Skeletal muscle tissue (tissue), 4 donors: ENCODE results near the gene GRIN3B. TPM values are rescaled to one million over a fixed set of nuclear protein-coding genes. Genes with fewer than 3 reads are reported as not detected.

Experiments used
- H3K27ac ChIP-seq: one replicate; pipeline ENCODE4 v1.7.0; 2013; ENCODE audit warnings: mild to moderate bottlenecking, low read depth, low read length, inconsistent platforms
- H3K27me3 ChIP-seq, 3 donors: one replicate each; pipeline ENCODE4 v1.7.0; 2013; ENCODE audit warnings: low read length in 3 of 3; ENCODE audit not compliant: control insufficient read depth in 3 of 3, insufficient read depth in 3 of 3
- H3K36me3 ChIP-seq, 3 donors: one replicate each; pipeline ENCODE4 v1.7.0; 2013; ENCODE audit warnings: low read length in 3 of 3; ENCODE audit not compliant: control insufficient read depth in 3 of 3, insufficient read depth in 3 of 3
- H3K4me1 ChIP-seq, 3 donors: one replicate each; pipeline ENCODE4 v1.7.0; 2013; ENCODE audit warnings: low read length in 3 of 3, mild to moderate bottlenecking in 3 of 3; ENCODE audit not compliant: control insufficient read depth in 3 of 3, insufficient read depth in 3 of 3
- H3K4me3 ChIP-seq, 3 donors: one replicate each; pipeline ENCODE4 v1.7.0; 2013; ENCODE audit warnings: low read length in 3 of 3
- H3K9ac ChIP-seq, 3 donors: one replicate each; pipeline ENCODE4 v1.7.0; 2013; ENCODE audit warnings: low read length in 3 of 3, mild to moderate bottlenecking in 3 of 3, moderate library complexity in 2 of 3, low read depth in 1 of 3
- H3K9me3 ChIP-seq, 3 donors: one replicate each; pipeline ENCODE4 v1.7.0; 2013; ENCODE audit warnings: low read length in 3 of 3; ENCODE audit not compliant: control insufficient read depth in 3 of 3
- total RNA-seq: library from RNA; depleted of rRNA; stranded (reverse); fragments of >200 nt; gene quantifications from one replicate; pipeline ENCODE4 v1.2.3, GENCODE V29; 2014
- donor health status: Osteomylitis.

Gene GRIN3B
- total RNA-seq, 1 donor from 2014 or later, result not detected

- Histone ChIP-seq H3K36me3 (peaks cover 0 to 7% (median 4%) of the 10 kb centered on the region in 3 donors), H3K27me3 (no peaks in the 10 kb centered on the region), H3K9me3 (no peaks in the 10 kb centered on the region), H3K4me1 (peaks cover 33 to 43% (median 36%) of the 10 kb centered on the region in 3 donors), H3K4me3 (peak overlapping the region; percentile 74 to 85 (median 83)), H3K9ac (peak overlapping the region in 2 of 3 donors; percentile 75 to 79), H3K27ac (peak overlapping the region; percentile 75)
Observed at GRCh38 chr19:1041835-1042685, 41.8 kb downstream of the GRIN3B start.

GRCh38 chr19:1042689-1043511, 42.7 kb downstream of the GRIN3B start:
- H3K4me1 ChIP-seq, result peaks cover 33 to 40% (median 36%) of the 10 kb centered on the region in 3 donors
- H3K27me3 ChIP-seq, result no peaks in the 10 kb centered on the region
- no peaks in the 10 kb centered on the region for H3K9me3 ChIP-seq
- peak overlapping the region in 1 of 3 donors; percentile 74 for H3K4me3 ChIP-seq
- peaks cover 0 to 11% (median 6%) of the 10 kb centered on the region in 3 donors for H3K36me3 ChIP-seq
- peak overlapping the region; percentile 75 for H3K27ac ChIP-seq
- peak overlapping the region in 1 of 3 donors; percentile 79 for H3K9ac ChIP-seq

DNA sequence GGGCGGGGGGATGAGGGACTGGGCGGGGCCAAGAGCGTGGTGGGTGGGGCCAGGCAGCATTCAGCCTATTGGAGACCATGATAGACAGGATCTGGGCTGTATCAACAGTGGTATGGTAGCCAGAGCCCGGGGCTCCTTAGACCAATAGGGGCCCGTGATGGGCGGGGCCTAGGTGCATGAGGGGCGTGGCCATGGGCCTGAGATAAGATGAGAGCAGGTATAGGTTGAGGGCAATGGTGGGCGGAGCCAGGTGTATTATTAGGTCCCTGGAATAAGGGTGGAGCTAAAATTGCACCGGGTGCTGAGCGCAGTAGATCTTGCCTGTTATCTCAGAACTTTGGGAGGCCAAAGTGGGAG, 45.0 kb downstream of the GRIN3B start:
- Histone ChIP-seq H3K4me1 (peaks cover 23 to 28% (median 25%) of the 10 kb centered on the region in 3 donors), H3K9ac (no peak overlapping the region), H3K4me3 (no peak overlapping the region), H3K27me3 (no peaks in the 10 kb centered on the region), H3K27ac (no peak overlapping the region), H3K9me3 (no peaks in the 10 kb centered on the region), H3K36me3 (peaks cover 0 to 11% (median 6%) of the 10 kb centered on the region in 3 donors)

DNA sequence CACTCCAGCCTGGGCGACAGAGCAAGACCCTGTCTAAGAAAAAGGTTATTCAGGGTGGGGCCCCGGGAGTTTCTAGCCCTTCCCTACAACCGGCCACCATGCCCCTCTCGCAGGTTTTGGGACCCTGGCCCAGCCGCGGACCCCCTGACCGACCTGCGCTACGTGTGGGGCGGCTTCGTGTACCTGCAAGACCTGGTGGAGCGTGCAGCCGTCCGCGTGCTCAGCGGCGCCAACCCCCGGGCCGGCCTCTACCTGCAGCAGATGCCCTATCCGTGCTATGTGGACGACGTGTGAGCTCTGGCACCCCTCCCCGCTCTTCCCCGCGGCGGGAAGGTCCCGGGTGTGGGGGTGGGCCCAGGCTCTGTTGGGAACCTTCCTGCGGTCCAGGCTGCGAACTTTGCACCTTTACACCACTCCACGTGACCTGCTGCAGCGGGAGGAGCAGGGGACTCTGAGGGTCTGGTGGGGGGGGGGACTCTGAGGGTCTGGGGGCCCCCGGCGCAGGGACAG, 46.0 kb downstream of the GRIN3B start:
- Histone ChIP-seq H3K27ac (no peak overlapping the region), H3K9me3 (no peaks in the 10 kb centered on the region), H3K9ac (no peak overlapping the region), H3K36me3 (peaks cover 0 to 11% (median 6%) of the 10 kb centered on the region in 3 donors), H3K27me3 (no peaks in the 10 kb centered on the region), H3K4me3 (no peak overlapping the region), H3K4me1 (peaks cover 14 to 19% (median 15%) of the 10 kb centered on the region in 3 donors)

DNA sequence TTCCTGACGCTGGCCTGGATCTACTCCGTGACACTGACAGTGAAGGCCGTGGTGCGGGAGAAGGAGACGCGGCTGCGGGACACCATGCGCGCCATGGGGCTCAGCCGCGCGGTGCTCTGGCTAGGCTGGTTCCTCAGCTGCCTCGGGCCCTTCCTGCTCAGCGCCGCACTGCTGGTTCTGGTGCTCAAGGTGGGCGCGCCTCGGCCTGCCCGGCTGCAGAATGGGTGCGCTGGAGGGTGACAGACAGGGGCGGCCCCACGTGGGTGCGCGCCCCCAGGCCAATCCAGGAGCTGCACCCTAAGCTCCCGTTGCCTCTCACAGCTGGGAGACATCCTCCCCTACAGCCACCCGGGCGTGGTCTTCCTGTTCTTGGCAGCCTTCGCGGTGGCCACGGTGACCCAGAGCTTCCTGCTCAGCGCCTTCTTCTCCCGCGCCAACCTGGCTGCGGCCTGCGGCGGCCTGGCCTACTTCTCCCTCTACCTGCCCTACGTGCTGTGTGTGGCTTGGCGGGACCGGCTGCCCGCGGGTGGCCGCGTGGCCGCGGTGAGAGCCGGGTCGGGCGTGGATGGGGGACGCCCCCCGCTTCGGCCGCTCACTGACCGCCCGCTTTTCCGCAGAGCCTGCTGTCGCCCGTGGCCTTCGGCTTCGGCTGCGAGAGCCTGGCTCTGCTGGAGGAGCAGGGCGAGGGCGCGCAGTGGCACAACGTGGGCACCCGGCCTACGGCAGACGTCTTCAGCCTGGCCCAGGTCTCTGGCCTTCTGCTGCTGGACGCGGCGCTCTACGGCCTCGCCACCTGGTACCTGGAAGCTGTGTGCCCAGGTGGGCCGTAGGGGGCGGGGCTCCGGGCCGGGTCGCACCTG, 46.8 kb downstream of the GRIN3B start:
- Histone ChIP-seq H3K27me3 (no peaks in the 10 kb centered on the region), H3K4me1 (peaks cover 6 to 10% (median 6%) of the 10 kb centered on the region in 3 donors), H3K36me3 (peaks cover 3 to 11% (median 6%) of the 10 kb centered on the region in 3 donors), H3K9me3 (no peaks in the 10 kb centered on the region), H3K9ac (no peak overlapping the region), H3K27ac (no peak overlapping the region), H3K4me3 (no peak overlapping the region)

- peaks cover 3 to 11% (median 6%) of the 10 kb centered on the region in 3 donors for H3K36me3 ChIP-seq
- no peak overlapping the region for H3K9ac ChIP-seq
- H3K27ac ChIP-seq, result no peak overlapping the region
- H3K27me3 ChIP-seq, result no peaks in the 10 kb centered on the region
- peaks cover 0 to 3% (median 0%) of the 10 kb centered on the region in 3 donors for H3K4me1 ChIP-seq
- no peak overlapping the region for H3K4me3 ChIP-seq
- H3K9me3 ChIP-seq, result no peaks in the 10 kb centered on the region
Observed at GRCh38 chr19:1047696-1048147, 47.5 kb downstream of the GRIN3B start.

- H3K27ac ChIP-seq, result no peak overlapping the region
- peaks cover 3 to 22% (median 6%) of the 10 kb centered on the region in 3 donors for H3K36me3 ChIP-seq
- no peaks in the 10 kb centered on the region for H3K9me3 ChIP-seq
- no peaks in the 10 kb centered on the region for H3K27me3 ChIP-seq
- no peak overlapping the region for H3K4me3 ChIP-seq
- H3K4me1 ChIP-seq, result no peaks in the 10 kb centered on the region
- H3K9ac ChIP-seq, result no peak overlapping the region
Observed at GRCh38 chr19:1049106-1049505, 48.9 kb downstream of the GRIN3B start.

- Histone ChIP-seq H3K27ac (no peak overlapping the region), H3K9ac (no peak overlapping the region), H3K36me3 (peaks cover 6 to 27% (median 10%) of the 10 kb centered on the region in 3 donors), H3K27me3 (no peaks in the 10 kb centered on the region), H3K4me3 (no peak overlapping the region), H3K4me1 (no peaks in the 10 kb centered on the region), H3K9me3 (no peaks in the 10 kb centered on the region)
Observed at GRCh38 chr19:1049800-1050199, 49.6 kb downstream of the GRIN3B start.
